ENCODE results near the gene ABCA13.

- no peak for TF ChIP-seq EZH2 (IDR thresholded peaks at IDR 0.05)
- TF ChIP-seq POLR2AphosphoS5 (IDR thresholded peaks at IDR 0.05; ENCODE audit: borderline replicate concordance, low read depth, low read length), result no peak
These were observed 240.4 kb downstream of the ABCA13 start for GRCh38 chr7:48411619-48412018.
